OCI-LY1 (cell line): ENCODE data around the gene DGKG.

Experiments used
- H2AFZ ChIP-seq: fragments of 200-600 bp; sonication (generic), shearing (Covaris generic); 2 replicates; pipeline ENCODE4 v1.6.0; 2014; ENCODE audit warnings: antibody characterized with exemption, mild to moderate bottlenecking, low read length
- H3F3A ChIP-seq: fragments of 200-600 bp; sonication (generic), shearing (Covaris generic); 2 replicates; pipeline ENCODE4 v1.6.0; 2014; ENCODE audit warnings: mild to moderate bottlenecking, antibody characterized with exemption, low read length, moderate library complexity; ENCODE audit not compliant: insufficient read depth
- H3K27ac ChIP-seq: fragments of 200-600 bp; sonication (generic); 2 replicates; pipeline ENCODE4 v1.5.1; 2014; ENCODE audit warnings: low read length, mixed run types, mild to moderate bottlenecking, low read depth; ENCODE audit not compliant: poor library complexity, severe bottlenecking
- H3K27me3 ChIP-seq: fragments of 200-600 bp; sonication (generic); 2 replicates; pipeline ENCODE4 v1.6.0; 2014; ENCODE audit warnings: antibody characterized with exemption, mild to moderate bottlenecking, low read length, moderate library complexity; ENCODE audit not compliant: insufficient read depth
- H3K36me3 ChIP-seq: fragments of 200-600 bp; sonication (generic); 2 replicates; pipeline ENCODE4 v1.6.1; 2014; ENCODE audit warnings: mild to moderate bottlenecking, antibody characterized with exemption, low read length, moderate library complexity, mixed read lengths; ENCODE audit not compliant: insufficient read depth
- H3K4me1 ChIP-seq: fragments of 200-600 bp; sonication (generic); 2 replicates; pipeline ENCODE4 v1.5.1; 2014; ENCODE audit warnings: mild to moderate bottlenecking, low read length, moderate library complexity; ENCODE audit not compliant: insufficient read depth, severe bottlenecking
- H3K4me2 ChIP-seq: fragments of 200-600 bp; sonication (generic), shearing (Covaris generic); 2 replicates; pipeline ENCODE4 v1.6.1; 2014; ENCODE audit warnings: low read length
- H3K4me3 ChIP-seq: fragments of 200-600 bp; sonication (generic); 2 replicates; pipeline ENCODE4 v1.5.1; 2014; ENCODE audit warnings: low read length, low read depth, mild to moderate bottlenecking, mixed read lengths; ENCODE audit not compliant: poor library complexity, severe bottlenecking
- H3K79me2 ChIP-seq: fragments of 200-600 bp; shearing (Covaris generic); 2 replicates; pipeline ENCODE4 v1.6.1; 2016; ENCODE audit warnings: mixed run types, low read length, mixed read lengths; ENCODE audit not compliant: insufficient read depth
- H3K9ac ChIP-seq: fragments of 200-600 bp; sonication (generic), shearing (Covaris generic); 2 replicates; pipeline ENCODE4 v1.6.1; 2014; ENCODE audit warnings: mild to moderate bottlenecking, low read length, mixed read lengths
- H3K9me2 ChIP-seq: fragments of 200-600 bp; sonication (generic), shearing (Covaris generic); 2 replicates; pipeline ENCODE4 v1.6.1; 2014; ENCODE audit warnings: low read depth, mild to moderate bottlenecking, low read length, mixed read lengths
- H3K9me3 ChIP-seq: fragments of 200-600 bp; shearing (Covaris generic); 2 replicates; pipeline ENCODE4 v1.6.1; 2014; ENCODE audit warnings: low read length, mixed read lengths
- H4K20me1 ChIP-seq: fragments of 200-600 bp; sonication (generic), shearing (Covaris generic); 2 replicates; pipeline ENCODE4 v1.6.0; 2016; ENCODE audit warnings: mild to moderate bottlenecking, low read length; ENCODE audit not compliant: insufficient read depth
- CTCF ChIP-seq: fragments of 200-600 bp; sonication (generic), shearing (Covaris generic); IDR thresholded peaks from 2 replicates; pipeline ENCODE4 v1.5.1; 2017; ENCODE audit warnings: mild to moderate bottlenecking, antibody characterized with exemption, low read length, moderate library complexity, mixed read lengths
- EZH2 ChIP-seq: fragments of 200-600 bp; sonication (generic), shearing (Covaris generic); IDR thresholded peaks from 2 replicates; pipeline ENCODE4 v1.8.0; 2017; ENCODE audit warnings: borderline replicate concordance, mixed run types, mild to moderate bottlenecking, antibody characterized with exemption, low read length, moderate library complexity, mixed read lengths

Gene DGKG

GRCh38 chr3:186360779-186361178 lies 1.3 kb downstream of the DGKG start:
- Histone ChIP-seq H4K20me1 (no peaks in the 10 kb centered on the region), H3K27me3 (no peaks in the 10 kb centered on the region), H3K27ac (no peak overlapping the region), H3K4me2 (no peak overlapping the region), H2AFZ (no peak overlapping the region), H3K4me1 (no peaks in the 10 kb centered on the region), H3K9me3 (no peaks in the 10 kb centered on the region), H3K36me3 (no peaks in the 10 kb centered on the region), H3K4me3 (no peak overlapping the region), H3K9ac (no peak overlapping the region), H3F3A (no peaks in the 10 kb centered on the region), H3K9me2 (no peaks in the 10 kb centered on the region), H3K79me2 (no peaks in the 10 kb centered on the region)
- TF ChIP-seq CTCF (no peak), EZH2 (no peak)

GRCh38 chr3:186359078-186359477 lies 3.0 kb downstream of the DGKG start:
- no peak overlapping the region for H3K9ac ChIP-seq
- H3K4me3 ChIP-seq: no peak overlapping the region
- H3K4me1 ChIP-seq: no peaks in the 10 kb centered on the region
- H2AFZ ChIP-seq: no peak overlapping the region
- no peak overlapping the region for H3K27ac ChIP-seq
- no peaks in the 10 kb centered on the region for H3K36me3 ChIP-seq
- H4K20me1 ChIP-seq: no peaks in the 10 kb centered on the region
- H3K9me2 ChIP-seq: no peaks in the 10 kb centered on the region
- H3K9me3 ChIP-seq: no peaks in the 10 kb centered on the region
- TF ChIP-seq CTCF (no peak), EZH2 (no peak)
- no peak overlapping the region for H3K4me2 ChIP-seq
- no peaks in the 10 kb centered on the region for H3K79me2 ChIP-seq
- no peaks in the 10 kb centered on the region for H3F3A ChIP-seq
- H3K27me3 ChIP-seq: no peaks in the 10 kb centered on the region

GRCh38 chr3:186356152-186356551 lies 5.9 kb downstream of the DGKG start:
- Histone ChIP-seq H3K27me3 (peaks cover 5% of the 10 kb centered on the region; the same call in 1 of the 2 replicates), H2AFZ (no peak overlapping the region), H3K4me2 (no peak overlapping the region), H3K79me2 (no peaks in the 10 kb centered on the region), H4K20me1 (no peaks in the 10 kb centered on the region), H3K9ac (no peak overlapping the region), H3K9me3 (no peaks in the 10 kb centered on the region), H3K27ac (no peak overlapping the region), H3K9me2 (no peaks in the 10 kb centered on the region), H3K36me3 (no peaks in the 10 kb centered on the region), H3K4me3 (no peak overlapping the region), H3F3A (no peaks in the 10 kb centered on the region), H3K4me1 (no peaks in the 10 kb centered on the region)
- TF ChIP-seq CTCF: no peak
- TF ChIP-seq EZH2: no peak
